NCI-H524 (cell line): ENCODE data around the gene CRYGD.
"Not testable (repeated sequence)": the region's sequence is repeated elsewhere in the genome, so short reads cannot be mapped to it uniquely, and the experiment has no call there.

Source experiments
- DNase-seq, 2 experiments: peaks; one replicate each; lab custom pipeline; 2025; lab: John Stamatoyannopoulos, UW

Gene CRYGD

GRCh38 chr2:208129744-208130711 lies 5.7 kb upstream of the CRYGD start, which contains the start of gene CRYGC:
Gene CRYGC (minus strand): TSS chr2:208129828. CDS start chr2:208129792, 36 bp downstream.
- no peak for DNase-seq

- DNase-seq: no peak
Measured at GRCh38 chr2:208128136-208128535, 3.8 kb upstream of the CRYGD start.

GRCh38 chr2:208127090-208127489 lies 2.8 kb upstream of the CRYGD start:
- DNase-seq: no peak

- no peak for DNase-seq
Measured at GRCh38 chr2:208125251-208125650, 927 bp upstream of the CRYGD start.

GRCh38 chr2:208122248-208122647 lies 2.1 kb downstream of the CRYGD start:
- no peak for DNase-seq

GRCh38 chr2:208118918-208119317 lies 5.4 kb downstream of the CRYGD start:
- no peak for DNase-seq

GRCh38 chr2:208117390-208117789 lies 6.9 kb downstream of the CRYGD start:
- not testable (repeated sequence) for DNase-seq

GRCh38 chr2:208112969-208113368 lies 11.4 kb downstream of the CRYGD start:
- no peak for DNase-seq

GRCh38 chr2:208112273-208112745 lies 12.0 kb downstream of the CRYGD start:
- not testable (repeated sequence) for DNase-seq

GRCh38 chr2:208103616-208104015 lies 20.7 kb downstream of the CRYGD start:
- DNase-seq: no peak

GRCh38 chr2:208101716-208102631 lies 22.4 kb downstream of the CRYGD start:
- peak; percentile 4 to 27 for DNase-seq

GRCh38 chr2:208099682-208100470 lies 24.4 kb downstream of the CRYGD start:
- DNase-seq: no peak

- DNase-seq: not testable (repeated sequence)
Measured at GRCh38 chr2:208098701-208099100, 25.6 kb downstream of the CRYGD start.

GRCh38 chr2:208098267-208098666 lies 26.1 kb downstream of the CRYGD start:
- no peak for DNase-seq

GRCh38 chr2:208097801-208098200 lies 26.5 kb downstream of the CRYGD start:
- no peak for DNase-seq

- no peak for DNase-seq
Measured at GRCh38 chr2:208097313-208097712, 27.0 kb downstream of the CRYGD start.

- no peak for DNase-seq
Measured at GRCh38 chr2:208096080-208096479, 28.2 kb downstream of the CRYGD start.

- peak; percentile 25 to 69 for DNase-seq
Measured at GRCh38 chr2:208093128-208093527, 31.2 kb downstream of the CRYGD start.

- peak; percentile 21 to 67 for DNase-seq
Measured at GRCh38 chr2:208092093-208092832, 32.1 kb downstream of the CRYGD start.

GRCh38 chr2:208090420-208090819 lies 33.9 kb downstream of the CRYGD start:
- DNase-seq: no peak

GRCh38 chr2:208086029-208086428 lies 38.3 kb downstream of the CRYGD start:
- DNase-seq: no peak
